GM18498 (cell line): Measurements from ENCODE around the gene BRME1.

Source experiments
- ATAC-seq: cut with Tn5 transposase; IDR thresholded peaks from one replicate; pipeline ENCODE4 v1.9.1; 2021; ENCODE audit warnings: mild to moderate bottlenecking, moderate library complexity; ENCODE audit not compliant: unreplicated experiment

The BRME1 gene

DNA sequence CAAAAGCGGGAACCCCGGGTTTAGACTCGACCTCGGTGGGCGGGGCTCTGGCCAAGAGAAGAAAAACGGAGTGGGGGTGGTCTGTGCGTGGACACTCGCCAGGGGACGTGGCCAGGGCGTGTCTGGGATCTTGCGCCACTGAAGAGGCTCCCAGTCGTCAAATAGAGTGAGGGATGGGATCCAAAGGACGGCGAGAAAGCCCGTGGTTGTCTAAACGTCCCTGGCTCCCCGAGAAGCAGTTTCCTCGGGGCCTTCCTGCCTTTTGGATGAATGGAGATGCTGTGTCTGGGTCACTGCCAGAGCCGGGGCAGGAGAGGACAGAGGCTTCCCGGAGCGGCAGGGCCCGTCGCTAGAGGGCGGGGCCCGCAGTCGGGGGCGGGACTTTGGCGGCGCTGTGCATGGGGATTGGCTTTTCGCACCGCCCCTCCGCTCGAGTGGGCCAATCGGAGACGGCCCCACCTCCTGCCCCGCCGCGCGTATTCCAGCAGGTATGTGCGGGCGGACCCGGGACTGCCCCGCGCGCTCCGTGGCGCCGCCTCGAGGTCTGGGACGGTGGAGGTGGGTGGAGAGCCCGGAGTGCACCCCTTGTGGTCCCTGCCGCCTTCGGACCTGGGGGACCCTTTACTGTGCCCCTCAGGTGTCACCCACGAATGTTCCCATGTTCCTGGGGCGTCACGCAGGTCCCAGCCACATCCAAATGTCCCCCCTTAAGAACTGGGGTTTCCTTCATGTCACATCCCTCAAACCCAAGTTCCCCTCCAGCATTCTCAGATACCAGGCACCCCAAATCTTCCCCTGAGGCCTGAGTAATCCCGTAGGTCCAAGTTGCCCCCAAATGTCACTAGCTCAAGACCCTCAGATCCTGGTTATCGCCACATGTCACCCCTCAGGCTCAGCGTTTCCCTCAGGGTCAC, 72.3 kb downstream of the BRME1 start:
- ATAC-seq: peak; percentile 77
